ENCODE data around the gene GPS2. TPM values are rescaled to one million over a fixed set of nuclear protein-coding genes. Genes with fewer than 3 reads are reported as not detected.

The GPS2 gene
- total and polyA plus RNA-seq, 2 donors (not counting 1 experiment from before 2014, with no cell fraction given): 137 to 225 TPM

DNA sequence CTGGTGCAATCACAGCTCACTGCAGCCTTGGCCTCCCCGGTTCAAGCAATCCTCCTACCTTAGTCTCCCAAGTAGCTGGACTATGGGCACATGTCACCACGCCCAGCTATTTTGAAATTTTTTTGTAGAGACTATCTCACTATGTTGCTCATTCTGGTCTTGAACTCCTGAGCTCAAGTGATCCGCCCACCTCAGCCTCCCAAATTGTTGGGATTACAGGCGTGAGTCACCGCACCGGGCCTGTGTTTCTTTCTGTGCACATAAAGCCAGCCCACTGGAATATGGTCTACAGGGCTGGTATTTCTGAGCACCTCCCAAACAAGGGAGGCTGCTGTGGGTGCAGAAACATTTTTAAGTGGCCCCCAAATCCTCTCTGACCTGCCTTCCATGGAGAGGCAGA lies 48.2 kb upstream of the GPS2 start:
- H3K79me2 ChIP-seq (ENCODE audit: control insufficient read depth, insufficient read depth, low read length): no peaks in the 10 kb centered on the region
- no peak overlapping the region for H3K4me3 Mint-ChIP-seq
- H3K4me3 ChIP-seq (ENCODE audit: control extremely low read depth in 1 of 5, extremely low read depth in 1 of 5, insufficient read depth in 1 of 5, low read depth in 2 of 5, low read length in 4 of 5): no peak overlapping the region
- no peak overlapping the region for H3K27ac ChIP-seq (ENCODE audit: low read length in 2 of 2)
- ChIA-PET POLR2A (no interaction called here), CTCF (interaction anchor here (0.8 to 1.5 kb wide), 2 partner anchors 41 to 338 kb away, joined by 3 to 4 read pairs; partner anchors contain the start of gene TMEM256)
- H3K36me3 ChIP-seq (replicated peaks in 1 of 2; ENCODE audit: control extremely low read depth in 1 of 2, control insufficient read depth in 1 of 2, extremely low read depth in 1 of 2, insufficient read depth in 2 of 2, low read length in 1 of 2): no peaks in the 10 kb centered on the region
- intact Hi-C loops (cut with micrococcal nuclease): no loop called here
- H3K9ac ChIP-seq (ENCODE audit: low read length): no peak overlapping the region
- DNase-seq (no peak), ATAC-seq (ENCODE audit: low read depth) (no peak)
- H3K4me1 Mint-ChIP-seq: no peaks in the 10 kb centered on the region
- no peak for TF ChIP-seq EZH2 (IDR thresholded peaks at IDR 0.05; ENCODE audit: borderline replicate concordance, insufficient read depth, low read depth, low read length, poor library complexity, severe bottlenecking)
- no peak for TF ChIP-seq CTCF (IDR thresholded peaks at IDR 0.05)
- no peak overlapping the region for H3K27ac Mint-ChIP-seq
- H3K9me3 ChIP-seq (ENCODE audit: control extremely low read depth in 1 of 3, control insufficient read depth in 2 of 3, insufficient read depth in 1 of 3, low read length in 2 of 3): no peaks in the 10 kb centered on the region
- no peaks in the 10 kb centered on the region for H4K20me1 ChIP-seq (ENCODE audit: control insufficient read depth, insufficient read depth, low read length, poor library complexity, severe bottlenecking)
- 95% methylated on average over 6 of the region's 6 CpGs for WGBS (ENCODE audit: insufficient coverage)
- H3K27me3 ChIP-seq (replicated peaks in 1 of 4; ENCODE audit: control extremely low read depth in 1 of 4, control insufficient read depth in 3 of 4, insufficient read depth in 4 of 4, low read length in 3 of 4): peaks cover 0 to 6% (median 1%) of the 10 kb centered on the region in 4 experiments
- H3K27me3 Mint-ChIP-seq: peaks cover 3% of the 10 kb centered on the region
- no peaks in the 10 kb centered on the region for H3K9me3 Mint-ChIP-seq (ENCODE audit: insufficient read depth)
- H3K4me2 ChIP-seq (replicated peaks; ENCODE audit: low read depth, low read length, poor library complexity, severe bottlenecking): no peak overlapping the region
- no peak overlapping the region for H2AFZ ChIP-seq (ENCODE audit: insufficient read depth, low read depth, low read length, poor library complexity, severe bottlenecking)
- H3K4me1 ChIP-seq (ENCODE audit: control insufficient read depth in 2 of 2, insufficient read depth in 2 of 2, low read length in 2 of 2): no peaks in the 10 kb centered on the region

GRCh38 chr17:7361906-7362305 lies 46.7 kb upstream of the GPS2 start:
- Mint-ChIP-seq H3K4me3 (no peak overlapping the region), H3K4me1 (no peaks in the 10 kb centered on the region), H3K27ac (no peak overlapping the region), H3K9me3 (ENCODE audit: insufficient read depth) (no peaks in the 10 kb centered on the region), H3K27me3 (no peaks in the 10 kb centered on the region)
- ChIA-PET POLR2A (interaction anchor here (0.6 to 0.7 kb wide), 2 partner anchors 10 to 192 kb away, joined by 3 to 7 read pairs; partner anchors contain the start of gene KCTD11), CTCF (interaction anchor here (1.5 kb wide), 1 partner anchor 42 kb away, joined by 4 read pairs; the partner anchor contains the start of gene TMEM256)
- H3K4me3 ChIP-seq (ENCODE audit: control extremely low read depth in 1 of 5, extremely low read depth in 1 of 5, insufficient read depth in 1 of 5, low read depth in 2 of 5, low read length in 4 of 5): no peak overlapping the region
- H3K79me2 ChIP-seq (ENCODE audit: control insufficient read depth, insufficient read depth, low read length): no peaks in the 10 kb centered on the region
- no peaks in the 10 kb centered on the region for H3K9me3 ChIP-seq (ENCODE audit: control extremely low read depth in 1 of 3, control insufficient read depth in 2 of 3, insufficient read depth in 1 of 3, low read length in 2 of 3)
- H3K9ac ChIP-seq (ENCODE audit: low read length): no peak overlapping the region
- no peak for ATAC-seq (ENCODE audit: low read depth)
- H4K20me1 ChIP-seq (ENCODE audit: control insufficient read depth, insufficient read depth, low read length, poor library complexity, severe bottlenecking): no peaks in the 10 kb centered on the region
- H3K4me2 ChIP-seq (replicated peaks; ENCODE audit: low read depth, low read length, poor library complexity, severe bottlenecking): no peak overlapping the region
- intact Hi-C loops (cut with micrococcal nuclease): no loop called here
- H3K27ac ChIP-seq (ENCODE audit: low read length in 2 of 2): no peak overlapping the region
- no peak overlapping the region for H2AFZ ChIP-seq (ENCODE audit: insufficient read depth, low read depth, low read length, poor library complexity, severe bottlenecking)
- WGBS (ENCODE audit: insufficient coverage): 51% methylated on average over 3 of the region's 3 CpGs
- peaks cover 0 to 3% (median 1%) of the 10 kb centered on the region in 4 experiments for H3K27me3 ChIP-seq (replicated peaks in 1 of 4; ENCODE audit: control extremely low read depth in 1 of 4, control insufficient read depth in 3 of 4, insufficient read depth in 4 of 4, low read length in 3 of 4)
- TF ChIP-seq EZH2 (IDR thresholded peaks at IDR 0.05; ENCODE audit: borderline replicate concordance, insufficient read depth, low read depth, low read length, poor library complexity, severe bottlenecking) (no peak), CTCF (IDR thresholded peaks at IDR 0.05) (no peak)
- DNase-seq: no peak
- H3K36me3 ChIP-seq (replicated peaks in 1 of 2; ENCODE audit: control extremely low read depth in 1 of 2, control insufficient read depth in 1 of 2, extremely low read depth in 1 of 2, insufficient read depth in 2 of 2, low read length in 1 of 2): no peaks in the 10 kb centered on the region
- no peaks in the 10 kb centered on the region for H3K4me1 ChIP-seq (ENCODE audit: control insufficient read depth in 2 of 2, insufficient read depth in 2 of 2, low read length in 2 of 2)
